Measurements from ENCODE around the gene DMAC2. TPM values are rescaled to one million over a fixed set of nuclear protein-coding genes. Genes with fewer than 3 reads are reported as not detected.

Gene DMAC2
- total and polyA plus RNA-seq, 2 experiments from 2014 or later = 77.2 to 86.5 TPM

GRCh38 chr19:41409288-41409687 is 30.4 kb downstream of the DMAC2 start:
- H3K4me3 ChIP-seq = no peak overlapping the region
- H2AFZ ChIP-seq = no peak overlapping the region
- DNase-seq (ENCODE audit: low spot score) (no peak), ATAC-seq (no peak)
- peaks cover 7% of the 10 kb centered on the region; the same call in 1 of the 2 replicates for H3F3A ChIP-seq (replicated peaks; ENCODE audit: low read depth)
- no peak overlapping the region for H3K27ac ChIP-seq (ENCODE audit: low read depth)
- no peaks in the 10 kb centered on the region for H4K20me1 ChIP-seq (replicated peaks; ENCODE audit: insufficient read depth)
- no peaks in the 10 kb centered on the region for H3K9me2 ChIP-seq (ENCODE audit: insufficient read depth)
- no peaks in the 10 kb centered on the region for H3K79me2 ChIP-seq (replicated peaks; ENCODE audit: insufficient read depth)
- H3K4me2 ChIP-seq = no peak overlapping the region
- no peak overlapping the region for H3K27ac Mint-ChIP-seq
- H3K4me1 ChIP-seq (ENCODE audit: insufficient read depth) = no peaks in the 10 kb centered on the region
- no peak overlapping the region for H3K4me3 Mint-ChIP-seq
- H3K4me1 Mint-ChIP-seq = peaks cover 8% of the 10 kb centered on the region
- H3K27me3 Mint-ChIP-seq (ENCODE audit: insufficient read depth, low read depth, poor library complexity) = peaks cover 4% of the 10 kb centered on the region
- no peaks in the 10 kb centered on the region for H3K36me3 ChIP-seq (ENCODE audit: insufficient read depth)
- no peaks in the 10 kb centered on the region for H3K27me3 ChIP-seq (ENCODE audit: insufficient read depth)
- TF ChIP-seq JUNB (IDR thresholded peaks at IDR 0.05; ENCODE audit: unreplicated experiment) (no peak), ZNF331 (CRISPR knock-in tag; IDR thresholded peaks at IDR 0.05; ENCODE audit: low read depth) (no peak), ZNF114 (CRISPR knock-in tag; IDR thresholded peaks at IDR 0.05) (no peak), POLR2AphosphoS5 (IDR thresholded peaks at IDR 0.05; ENCODE audit: low read depth) (no peak), ZNF462 (CRISPR knock-in tag; IDR thresholded peaks at IDR 0.05) (no peak), REST (IDR thresholded peaks at IDR 0.05; ENCODE audit: unreplicated experiment) (no peak), EZH2phosphoT487 (IDR thresholded peaks at IDR 0.05; ENCODE audit: unreplicated experiment) (no peak), STAT1 (IDR thresholded peaks at IDR 0.05; ENCODE audit: unreplicated experiment) (no peak), NANOG (IDR thresholded peaks at IDR 0.05; ENCODE audit: borderline replicate concordance) (no peak), CTCF (conservative IDR thresholded peaks at IDR 0.05; ENCODE audit: low read depth in 2 of 2) (no peak), EZH2 (IDR thresholded peaks at IDR 0.05; ENCODE audit: low read depth, unreplicated experiment) (no peak), ETS1 (IDR thresholded peaks at IDR 0.05) (no peak)
- H3K9me3 Mint-ChIP-seq = no peaks in the 10 kb centered on the region
- peaks cover under 1% of the 10 kb centered on the region; the same call in 2 of the 3 replicates for H3K36me3 Mint-ChIP-seq (ENCODE audit: low read depth)
